ENCODE results near the gene TLX1.

TLX1 gene

DNA sequence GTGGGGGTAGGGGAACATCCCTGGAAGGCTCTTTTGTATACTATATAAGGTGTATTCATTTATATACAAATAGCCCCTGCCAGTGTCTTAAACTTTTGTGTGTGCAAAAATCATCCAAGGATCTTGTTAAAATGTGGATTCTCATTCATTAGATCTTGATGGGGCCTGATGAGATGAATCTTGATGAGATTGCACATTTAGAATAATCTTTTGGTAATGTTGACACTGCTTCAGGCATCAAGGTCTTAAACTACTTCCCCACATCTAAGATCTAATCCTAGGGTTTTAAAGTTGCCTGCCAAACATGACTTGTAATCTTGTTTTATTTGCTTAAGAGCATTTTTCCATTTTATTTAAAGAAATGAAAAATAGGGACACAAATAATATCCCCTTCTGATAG, 13.0 kb downstream of the TLX1 start:
- Histone ChIP-seq H3K4me3 (ENCODE audit: low read depth in 1 of 2, low read length in 1 of 2) (no peak overlapping the region), H3K9me3 (no peaks in the 10 kb centered on the region), H3K27ac (no peak overlapping the region), H3K27me3 (peaks cover 100% of the 10 kb centered on the region), H3K4me1 (ENCODE audit: control insufficient read depth in 1 of 2, insufficient read depth in 1 of 2, low read depth in 1 of 2, low read length in 1 of 2) (peaks cover 0 to 3% of the 10 kb centered on the region in 2 experiments), H3K36me3 (no peaks in the 10 kb centered on the region)
- TF ChIP-seq CTCF (IDR thresholded peaks at IDR 0.05): no peak

GRCh38 chr10:101145145-101145544, 14.0 kb downstream of the TLX1 start:
- H3K4me1 ChIP-seq (ENCODE audit: control insufficient read depth in 1 of 2, insufficient read depth in 1 of 2, low read depth in 1 of 2, low read length in 1 of 2): peaks cover 0 to 3% of the 10 kb centered on the region in 2 experiments
- H3K9me3 ChIP-seq: no peaks in the 10 kb centered on the region
- no peaks in the 10 kb centered on the region for H3K36me3 ChIP-seq
- peaks cover 100% of the 10 kb centered on the region for H3K27me3 ChIP-seq
- H3K27ac ChIP-seq: no peak overlapping the region
- no peak overlapping the region for H3K4me3 ChIP-seq (ENCODE audit: low read depth in 1 of 2, low read length in 1 of 2)
- no peak for TF ChIP-seq CTCF (IDR thresholded peaks at IDR 0.05)

DNA sequence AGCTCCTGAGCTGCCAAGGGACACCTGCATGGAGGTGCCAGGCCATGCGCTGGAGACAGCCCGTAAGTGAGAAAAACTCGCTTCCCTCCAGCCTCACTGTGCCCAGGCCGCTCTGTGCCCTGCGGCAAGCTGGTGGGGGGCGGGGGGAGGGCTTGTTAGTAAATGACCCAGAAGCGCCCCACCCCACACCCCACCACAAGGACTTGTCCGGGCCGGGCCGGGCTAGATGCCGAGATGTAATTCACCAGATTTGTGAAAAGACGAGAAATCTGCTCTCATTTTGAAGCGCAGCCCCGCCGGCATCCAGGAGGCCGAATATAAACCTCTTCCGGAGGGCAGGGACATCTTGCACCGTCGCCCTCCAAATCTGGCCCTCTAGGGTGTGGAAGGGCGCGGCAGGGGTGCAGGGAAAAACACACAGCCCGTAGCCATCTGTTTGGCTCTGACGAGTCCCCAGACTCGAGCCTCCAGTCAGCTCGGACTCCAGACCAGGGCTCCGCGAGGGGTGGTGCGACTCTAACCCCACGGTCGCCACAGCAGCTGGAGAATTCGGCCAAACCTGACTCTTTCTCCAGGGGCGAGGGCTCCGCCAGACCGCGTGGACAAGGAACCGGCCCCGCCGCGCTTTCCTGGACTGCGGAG, 14.8 kb downstream of the TLX1 start:
- Histone ChIP-seq H3K27me3 (peaks cover 100% of the 10 kb centered on the region), H3K9me3 (no peaks in the 10 kb centered on the region)
- no peak for TF ChIP-seq CTCF (IDR thresholded peaks at IDR 0.05)

GRCh38 chr10:101146392-101147251, 15.5 kb downstream of the TLX1 start:
- Histone ChIP-seq H3K27ac (no peak overlapping the region), H3K9me3 (no peaks in the 10 kb centered on the region), H3K4me3 (ENCODE audit: low read depth in 1 of 2, low read length in 1 of 2) (no peak overlapping the region), H3K4me1 (ENCODE audit: control insufficient read depth in 1 of 2, insufficient read depth in 1 of 2, low read depth in 1 of 2, low read length in 1 of 2) (peaks cover 0 to 3% of the 10 kb centered on the region in 2 experiments), H3K27me3 (peaks cover 100% of the 10 kb centered on the region), H3K36me3 (no peaks in the 10 kb centered on the region)
- TF ChIP-seq CTCF (IDR thresholded peaks at IDR 0.05): no peak

More for the DNA sequence above, 14.8 kb downstream of the TLX1 start:
- peaks cover 0 to 3% of the 10 kb centered on the region in 2 experiments for H3K4me1 ChIP-seq (ENCODE audit: control insufficient read depth in 1 of 2, insufficient read depth in 1 of 2, low read depth in 1 of 2, low read length in 1 of 2)
- H3K4me3 ChIP-seq (ENCODE audit: low read depth in 1 of 2, low read length in 1 of 2): no peak overlapping the region
- H3K27ac ChIP-seq: no peak overlapping the region
- no peaks in the 10 kb centered on the region for H3K36me3 ChIP-seq

DNA sequence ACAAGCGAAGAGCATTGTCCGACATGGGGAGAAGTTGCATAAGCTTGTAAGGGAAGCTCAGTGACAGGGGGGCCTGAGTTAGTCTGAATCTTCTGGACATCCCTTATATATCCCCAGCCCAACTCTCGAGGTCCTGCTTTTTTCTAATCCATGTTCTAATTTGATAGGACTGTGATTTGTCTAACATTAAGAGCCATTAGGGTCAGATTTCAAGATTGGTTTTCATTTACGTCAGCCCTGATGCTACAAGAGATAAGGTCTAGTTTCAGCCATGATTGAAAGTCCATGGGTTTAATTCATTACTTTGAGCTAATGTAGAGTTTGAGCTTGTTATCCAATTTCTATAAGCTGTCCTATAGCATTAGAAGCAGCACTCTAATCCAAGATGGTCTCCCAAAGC, 20.3 kb downstream of the TLX1 start:
- no peaks in the 10 kb centered on the region for H3K36me3 ChIP-seq
- H3K27me3 ChIP-seq: peaks cover 98% of the 10 kb centered on the region
- no peaks in the 10 kb centered on the region for H3K4me1 ChIP-seq (ENCODE audit: control insufficient read depth in 1 of 2, insufficient read depth in 1 of 2, low read depth in 1 of 2, low read length in 1 of 2)
- H3K27ac ChIP-seq: no peak overlapping the region
- H3K9me3 ChIP-seq: no peaks in the 10 kb centered on the region
- no peak for TF ChIP-seq CTCF (IDR thresholded peaks at IDR 0.05)
- H3K4me3 ChIP-seq (ENCODE audit: low read depth in 1 of 2, low read length in 1 of 2): no peak overlapping the region
